NT2/D1 (cell line): ENCODE data around the gene EIF4G3.

Experiments used
- SUZ12 ChIP-seq: IDR thresholded peaks from 2 replicates; pipeline ENCODE4 v1.6.1; 2011; ENCODE audit not compliant: insufficient read length, insufficient read depth; ENCODE audit errors: extremely low read depth
- ZNF274 ChIP-seq: IDR thresholded peaks from 2 replicates; pipeline ENCODE4 v1.6.1; 2011; ENCODE audit warnings: mild to moderate bottlenecking, low read depth, low read length

- TF ChIP-seq ZNF274 (no peak), SUZ12 (no peak)
These were observed 25.0 kb upstream of the EIF4G3 start for GRCh38 chr1:21201650-21202049.
